HEK293 (cell line): ENCODE results near the gene ELAVL3.

Source experiments
- ATF2 ChIP-seq: fragments of 450-650 bp; formaldehyde crosslinking; IDR thresholded peaks from 2 replicates; pipeline ENCODE4 v1.5.1; 2016; ENCODE audit warnings: missing biosample characterization, missing genetic modification characterization, low read depth
- GLIS2 ChIP-seq: fragments of 450-650 bp; formaldehyde crosslinking; IDR thresholded peaks from 2 replicates; pipeline ENCODE4 v1.5.1; 2016; ENCODE audit warnings: missing biosample characterization, missing genetic modification characterization
- KLF7 ChIP-seq: fragments of 450-650 bp; formaldehyde crosslinking; IDR thresholded peaks from 2 replicates; pipeline ENCODE4 v1.5.1; 2016; ENCODE audit warnings: missing biosample characterization, missing genetic modification characterization, borderline replicate concordance
- KLF9 ChIP-seq: fragments of 450-650 bp; formaldehyde crosslinking; IDR thresholded peaks from 2 replicates; pipeline ENCODE4 v1.5.1; 2016; ENCODE audit warnings: missing biosample characterization, missing genetic modification characterization, low read depth
- PRDM10 ChIP-seq: fragments of 450-650 bp; formaldehyde crosslinking; IDR thresholded peaks from 2 replicates; pipeline ENCODE4 v1.5.1; 2016; ENCODE audit warnings: missing biosample characterization, missing genetic modification characterization
- PRDM6 ChIP-seq: fragments of 450-650 bp; formaldehyde crosslinking; IDR thresholded peaks from 2 replicates; pipeline ENCODE4 v1.5.1; 2017; ENCODE audit warnings: missing biosample characterization, missing genetic modification characterization
- SCRT1 ChIP-seq: fragments of 450-650 bp; formaldehyde crosslinking; IDR thresholded peaks from 2 replicates; pipeline ENCODE4 v1.5.1; 2016; ENCODE audit warnings: missing biosample characterization, missing genetic modification characterization, borderline replicate concordance
- SP2 ChIP-seq: fragments of 450-650 bp; formaldehyde crosslinking; IDR thresholded peaks from 2 replicates; pipeline ENCODE4 v1.5.1; 2016; ENCODE audit warnings: missing biosample characterization, missing genetic modification characterization
- TCF7L2 ChIP-seq: IDR thresholded peaks from 2 replicates; pipeline ENCODE4 v1.6.1; 2011; ENCODE audit warnings: low read depth, mild to moderate bottlenecking, inconsistent platforms, low read length, moderate library complexity, borderline replicate concordance
- YY1 ChIP-seq: fragments of 450-650 bp; formaldehyde crosslinking; IDR thresholded peaks from 2 replicates; pipeline ENCODE4 v1.5.1; 2018; ENCODE audit warnings: missing biosample characterization, missing genetic modification characterization
- ZBTB49 ChIP-seq: fragments of 450-650 bp; formaldehyde crosslinking; IDR thresholded peaks from 2 replicates; pipeline ENCODE4 v1.5.1; 2016; ENCODE audit warnings: missing biosample characterization, missing genetic modification characterization, low read depth
- ZNF114 ChIP-seq: fragments of 450-650 bp; formaldehyde crosslinking; IDR thresholded peaks from 2 replicates; pipeline ENCODE4 v1.5.0; 2017; ENCODE audit warnings: missing biosample characterization, missing genetic modification characterization
- ZNF133 ChIP-seq: fragments of 450-650 bp; formaldehyde crosslinking; IDR thresholded peaks from 2 replicates; pipeline ENCODE4 v1.5.1; 2016; ENCODE audit warnings: missing biosample characterization, missing genetic modification characterization
- ZNF16 ChIP-seq: fragments of 450-650 bp; formaldehyde crosslinking; IDR thresholded peaks from 2 replicates; pipeline ENCODE4 v1.5.1; 2016; ENCODE audit warnings: low read depth, missing biosample characterization, missing genetic modification characterization
- ZNF18 ChIP-seq: fragments of 450-650 bp; formaldehyde crosslinking; IDR thresholded peaks from 2 replicates; pipeline ENCODE4 v1.5.1; 2016; ENCODE audit warnings: missing biosample characterization, missing genetic modification characterization
- ZNF184 ChIP-seq: fragments of 450-650 bp; IDR thresholded peaks from 2 replicates; pipeline ENCODE4 v1.5.1; 2018; ENCODE audit warnings: missing biosample characterization, mild to moderate bottlenecking, missing genetic modification characterization
- ZNF24 ChIP-seq: fragments of 450-650 bp; formaldehyde crosslinking; IDR thresholded peaks from 2 replicates; pipeline ENCODE4 v1.5.1; 2016; ENCODE audit warnings: missing biosample characterization, missing genetic modification characterization
- ZNF274 ChIP-seq, 2 experiments: fragments of 200-500 bp in 1 of 2; fragments of 450-650 bp in 1 of 2; sonication (Bioruptor generic) in 1 of 2; formaldehyde crosslinking in 1 of 2; IDR thresholded peaks; 2 replicates each; pipeline versions ENCODE4 v1.5.1 to v1.6.1; 2014 to 2016; ENCODE audit warnings: borderline replicate concordance in 1 of 2, inconsistent platforms in 1 of 2, low read length in 1 of 2, missing biosample characterization in 1 of 2, missing genetic modification characterization in 1 of 2
- ZNF354C ChIP-seq: fragments of 450-650 bp; formaldehyde crosslinking; IDR thresholded peaks from 2 replicates; pipeline ENCODE4 v1.5.1; 2016; ENCODE audit warnings: missing biosample characterization, missing genetic modification characterization, low read depth, borderline replicate concordance
- ZNF366 ChIP-seq: fragments of 450-650 bp; formaldehyde crosslinking; conservative IDR thresholded peaks from 2 replicates; pipeline ENCODE4 v1.5.1; 2016; ENCODE audit warnings: missing biosample characterization, missing genetic modification characterization
- ZNF488 ChIP-seq: fragments of 450-650 bp; formaldehyde crosslinking; IDR thresholded peaks from 2 replicates; pipeline ENCODE4 v1.5.1; 2016; ENCODE audit warnings: missing biosample characterization, missing genetic modification characterization
- ZNF677 ChIP-seq: fragments of 450-650 bp; IDR thresholded peaks from 2 replicates; pipeline ENCODE4 v1.5.0; 2018; ENCODE audit warnings: missing biosample characterization, mild to moderate bottlenecking, missing genetic modification characterization, moderate library complexity
- ZNF785 ChIP-seq: fragments of 450-650 bp; formaldehyde crosslinking; IDR thresholded peaks from 2 replicates; pipeline ENCODE4 v1.5.1; 2016; ENCODE audit warnings: missing biosample characterization, missing genetic modification characterization
- ZSCAN4 ChIP-seq: fragments of 450-650 bp; formaldehyde crosslinking; IDR thresholded peaks from 2 replicates; pipeline ENCODE4 v1.5.1; 2017; ENCODE audit warnings: missing biosample characterization, missing genetic modification characterization

The ELAVL3 gene

GRCh38 chr19:11505504-11506100 is 24.8 kb upstream of the ELAVL3 start, which contains the start of gene ZNF653 (continued):
- TF ChIP-seq ZSCAN4 (tag by site-specific recombination) (no peak), ZNF785 (tag by site-specific recombination) (no peak), GLIS2 (tag by site-specific recombination) (no peak), YY1 (tag by site-specific recombination) (no peak), ATF2 (tag by site-specific recombination) (no peak), PRDM6 (tag by site-specific recombination) (no peak), ZNF184 (tag by site-specific recombination) (0 out of 2 replicates have a peak, but pooled peaks have one; percentile 63), ZNF488 (tag by site-specific recombination) (no peak), PRDM10 (no peak), ZNF366 (tag by site-specific recombination) (no peak), ZNF18 (no peak), KLF9 (tag by site-specific recombination) (no peak; the same call in 1 of the 2 replicates), ZNF24 (no peak), TCF7L2 (no peak), ZNF274 (IDR thresholded peaks at IDR 0.05; ENCODE audit: low read length) (no peak), ZNF274 (tag by site-specific recombination; IDR thresholded peaks at IDR 0.05; ENCODE audit: borderline replicate concordance) (no peak), SCRT1 (tag by site-specific recombination) (no peak), ZNF16 (tag by site-specific recombination) (no peak), KLF7 (tag by site-specific recombination) (no peak), SP2 (tag by site-specific recombination) (peak; percentile 45), ZNF354C (tag by site-specific recombination) (no peak), ZBTB49 (tag by site-specific recombination) (no peak), ZNF114 (tag by site-specific recombination) (no peak), ZNF677 (tag by site-specific recombination) (0 out of 2 replicates have a peak, but pooled peaks have one; percentile 10), ZNF133 (tag by site-specific recombination) (no peak)
